Trophoblast cell (in vitro differentiated cells and primary cell): ENCODE data around the gene ACSM4.
"Not testable (repeated sequence)": the region's sequence is repeated elsewhere in the genome, so short reads cannot be mapped to it uniquely, and the experiment has no call there.

Source experiments
- DNase-seq, 2 donors: peaks; one replicate each; pipeline ENCODE4 v3.0.0-alpha.2; 2016
- H2AFZ ChIP-seq: 2 replicates; pipeline ENCODE4 v1.6.1; 2013; ENCODE audit warnings: low read length, moderate library complexity, mild to moderate bottlenecking; ENCODE audit not compliant: insufficient read depth, poor library complexity
- H2AK5ac ChIP-seq: 2 replicates; pipeline ENCODE4 v1.6.1; 2013; ENCODE audit warnings: mild to moderate bottlenecking, low read length
- H2BK120ac ChIP-seq: 2 replicates; pipeline ENCODE4 v1.6.1; 2013; ENCODE audit warnings: low read length, mild to moderate bottlenecking, moderate library complexity; ENCODE audit not compliant: insufficient read depth, poor library complexity
- H2BK12ac ChIP-seq: 2 replicates; pipeline ENCODE4 v1.6.1; 2013; ENCODE audit warnings: mild to moderate bottlenecking, low read length, moderate library complexity
- H2BK5ac ChIP-seq: 2 replicates; pipeline ENCODE4 v1.6.1; 2013; ENCODE audit warnings: low read length, low read depth, moderate library complexity, mild to moderate bottlenecking; ENCODE audit not compliant: poor library complexity
- H3K14ac ChIP-seq: 2 replicates; pipeline ENCODE4 v1.6.1; 2013; ENCODE audit warnings: mild to moderate bottlenecking, low read length
- H3K18ac ChIP-seq: 2 replicates; pipeline ENCODE4 v1.6.1; 2013; ENCODE audit warnings: mild to moderate bottlenecking, low read length
- H3K23ac ChIP-seq: 2 replicates; pipeline ENCODE4 v1.6.1; 2013; ENCODE audit warnings: low read length
- H3K27ac ChIP-seq: 2 replicates; pipeline ENCODE4 v1.5.1; 2013; ENCODE audit warnings: low read depth, mild to moderate bottlenecking, inconsistent platforms, low read length, moderate library complexity
- H3K27me3 ChIP-seq: 2 replicates; pipeline ENCODE4 v1.6.1; 2013; ENCODE audit warnings: inconsistent platforms, mild to moderate bottlenecking, low read length, moderate library complexity; ENCODE audit not compliant: insufficient read depth
- H3K36me3 ChIP-seq, 2 experiments: 1 replicate in 1 of 2; 2 replicates in 1 of 2; pipeline ENCODE4 v1.6.1; 2013; ENCODE audit warnings: low read length in 2 of 2, mild to moderate bottlenecking in 2 of 2, moderate library complexity in 1 of 2; ENCODE audit not compliant: insufficient read depth in 2 of 2, control insufficient read depth in 1 of 2
- H3K4ac ChIP-seq: 2 replicates; pipeline ENCODE4 v1.6.1; 2013; ENCODE audit warnings: low read depth, mild to moderate bottlenecking, low read length, moderate library complexity
- H3K4me1 ChIP-seq, 2 experiments: 1 replicate in 1 of 2; 2 replicates in 1 of 2; pipeline ENCODE4 v1.6.1; 2013; ENCODE audit warnings: low read length in 2 of 2, mild to moderate bottlenecking in 2 of 2, moderate library complexity in 1 of 2; ENCODE audit not compliant: insufficient read depth in 2 of 2, control insufficient read depth in 1 of 2
- H3K4me2 ChIP-seq: 2 replicates; pipeline ENCODE4 v1.6.1; 2013; ENCODE audit warnings: inconsistent platforms, mild to moderate bottlenecking, low read length, moderate library complexity
- H3K4me3 ChIP-seq: 2 replicates; pipeline ENCODE4 v1.5.1; 2013; ENCODE audit warnings: mild to moderate bottlenecking, low read depth, low read length, inconsistent platforms
- H3K79me1 ChIP-seq: one replicate; pipeline ENCODE4 v1.6.1; 2013; ENCODE audit warnings: low read length
- H3K79me2 ChIP-seq: 2 replicates; pipeline ENCODE4 v1.6.1; 2013; ENCODE audit warnings: low read length, mild to moderate bottlenecking; ENCODE audit not compliant: control insufficient read depth, insufficient read depth, poor library complexity
- H3K9ac ChIP-seq: 2 replicates; pipeline ENCODE4 v1.6.1; 2013; ENCODE audit warnings: mild to moderate bottlenecking, low read length
- H3K9me3 ChIP-seq: 2 replicates; pipeline ENCODE4 v1.6.1; 2013; ENCODE audit warnings: low read depth, mild to moderate bottlenecking, control low read depth, inconsistent platforms, low read length; ENCODE audit not compliant: insufficient read depth
- H4K12ac ChIP-seq: 2 replicates; pipeline ENCODE4 v1.6.1; 2013; ENCODE audit warnings: low read depth, mild to moderate bottlenecking, low read length, moderate library complexity
- H4K8ac ChIP-seq: 2 replicates; pipeline ENCODE4 v1.6.1; 2013; ENCODE audit warnings: low read depth, mild to moderate bottlenecking, low read length, moderate library complexity
- H4K91ac ChIP-seq: one replicate; pipeline ENCODE4 v1.6.1; 2013; ENCODE audit warnings: low read depth, mild to moderate bottlenecking, low read length, moderate library complexity
- WGBS: extraction: QIAGEN DNeasy Blood & Tissue Kit; methylation state at CpG from one replicate; pipeline ENCODE4 v1.1.7; 2013; ENCODE audit warnings: missing lambda C conversion rate; ENCODE audit not compliant: insufficient read length, insufficient coverage; ENCODE audit errors: extremely low coverage; 5-methylcytosine and 5-hydroxymethylcytosine counted together

Gene ACSM4

DNA sequence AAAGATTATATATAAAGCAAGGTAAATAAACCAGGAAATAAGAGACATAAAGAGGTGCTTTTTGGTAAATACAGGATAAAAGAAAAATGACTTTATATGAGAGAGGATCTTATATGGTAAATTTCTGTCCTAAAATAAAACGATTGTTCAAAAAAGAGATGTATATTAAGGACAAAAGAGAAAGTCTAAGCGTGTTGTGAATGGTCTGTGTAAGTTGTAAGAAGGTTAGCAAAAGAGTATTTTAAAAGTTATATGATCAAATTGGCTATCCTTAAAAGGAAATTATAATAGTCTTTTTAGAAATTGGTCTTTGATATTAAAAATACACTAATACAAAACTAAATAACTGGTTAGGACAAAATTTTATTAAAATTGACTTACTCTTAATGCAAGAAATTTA, 14.1 kb upstream of the ACSM4 start:
- no peaks in the 10 kb centered on the region for H3K36me3 ChIP-seq
- no peaks in the 10 kb centered on the region for H3K79me2 ChIP-seq
- DNase-seq: no peak
- H4K91ac ChIP-seq: no peak overlapping the region
- no peak overlapping the region for H2AFZ ChIP-seq
- H3K27ac ChIP-seq: no peak overlapping the region
- no peak overlapping the region for H4K8ac ChIP-seq
- H2BK120ac ChIP-seq: no peak overlapping the region
- no peak overlapping the region for H2BK12ac ChIP-seq
- H3K4ac ChIP-seq: no peak overlapping the region
- H3K27me3 ChIP-seq: no peaks in the 10 kb centered on the region
- H3K18ac ChIP-seq: no peak overlapping the region
- no peak overlapping the region for H4K12ac ChIP-seq
- H3K4me3 ChIP-seq: no peak overlapping the region
- no peak overlapping the region for H3K23ac ChIP-seq
- no peak overlapping the region for H3K9ac ChIP-seq
- no peaks in the 10 kb centered on the region for H3K79me1 ChIP-seq
- no peak overlapping the region for H3K4me2 ChIP-seq
- WGBS: no CpG with 5 or more reads among the region's 2 CpGs
- peaks cover 4% of the 10 kb centered on the region for H3K9me3 ChIP-seq
- H2BK5ac ChIP-seq: no peak overlapping the region
- no peak overlapping the region for H2AK5ac ChIP-seq
- H3K4me1 ChIP-seq: no peaks in the 10 kb centered on the region
- no peak overlapping the region for H3K14ac ChIP-seq

DNA sequence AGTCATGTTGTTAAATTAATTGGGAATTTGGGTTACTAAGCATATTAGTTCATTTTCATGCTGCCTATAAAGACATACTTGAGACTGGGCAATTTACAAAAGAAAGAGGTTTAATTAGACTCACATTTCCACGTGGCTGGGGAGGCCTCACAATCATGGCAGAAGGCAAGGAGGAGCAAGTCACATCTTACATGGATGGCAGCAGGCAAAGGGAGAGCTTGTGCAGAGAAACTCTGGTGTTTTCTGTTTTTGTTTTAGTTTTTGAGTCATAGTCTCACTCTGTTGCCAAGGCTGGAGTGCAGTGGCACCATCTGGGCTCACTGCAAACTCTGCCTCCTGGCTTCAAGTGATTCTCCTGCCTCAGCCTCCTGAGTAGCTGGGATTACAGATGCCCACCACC, 13.3 kb upstream of the ACSM4 start:
- WGBS: no CpG with 5 or more reads among the region's 1 CpG
- not testable (repeated sequence) for H3K4me2 ChIP-seq, H2BK120ac ChIP-seq, DNase-seq, H3K4ac ChIP-seq, H2AFZ ChIP-seq, H3K18ac ChIP-seq, H2BK12ac ChIP-seq, H3K4me3 ChIP-seq, H3K27ac ChIP-seq, H3K36me3 ChIP-seq, H3K9ac ChIP-seq, H3K14ac ChIP-seq, H2BK5ac ChIP-seq, H3K23ac ChIP-seq, H2AK5ac ChIP-seq, H3K9me3 ChIP-seq, H4K8ac ChIP-seq, H4K12ac ChIP-seq, H3K79me2 ChIP-seq, H3K4me1 ChIP-seq, H3K79me1 ChIP-seq, H4K91ac ChIP-seq, H3K27me3 ChIP-seq

DNA sequence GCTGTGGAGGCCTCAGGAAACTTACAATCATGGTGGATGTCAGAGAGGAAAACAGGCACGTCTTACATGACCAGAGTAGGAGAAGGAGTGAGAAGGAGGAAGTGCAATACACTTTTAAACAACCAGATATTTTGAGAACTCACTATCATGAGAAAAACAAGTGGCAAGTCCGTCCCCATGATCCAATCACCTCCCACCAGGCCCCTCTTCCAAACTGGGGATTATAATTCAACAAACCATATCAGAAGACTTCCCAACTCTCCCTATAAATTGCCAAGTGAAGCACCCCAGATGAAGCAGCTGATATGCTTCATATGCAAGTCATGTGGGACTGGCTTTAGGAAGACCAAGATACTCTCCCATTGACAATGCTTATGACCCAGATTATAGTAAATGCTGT, 11.6 kb upstream of the ACSM4 start:
- no peak overlapping the region for H3K27ac ChIP-seq
- no peak overlapping the region for H3K4me2 ChIP-seq
- no peak overlapping the region for H3K23ac ChIP-seq
- no peak overlapping the region for H3K9ac ChIP-seq
- no peak overlapping the region for H2AK5ac ChIP-seq
- DNase-seq: no peak
- no peaks in the 10 kb centered on the region for H3K79me1 ChIP-seq
- H2AFZ ChIP-seq: no peak overlapping the region
- H3K14ac ChIP-seq: no peak overlapping the region
- H3K4ac ChIP-seq: no peak overlapping the region
- no peaks in the 10 kb centered on the region for H3K4me1 ChIP-seq
- H4K8ac ChIP-seq: no peak overlapping the region
- no peaks in the 10 kb centered on the region for H3K36me3 ChIP-seq
- H3K9me3 ChIP-seq: peaks cover 4% of the 10 kb centered on the region
- H4K12ac ChIP-seq: no peak overlapping the region
- H2BK120ac ChIP-seq: no peak overlapping the region
- WGBS: no CpG with 5 or more reads among the region's 2 CpGs
- H3K27me3 ChIP-seq: no peaks in the 10 kb centered on the region
- H2BK12ac ChIP-seq: no peak overlapping the region
- H4K91ac ChIP-seq: no peak overlapping the region
- H2BK5ac ChIP-seq: no peak overlapping the region
- no peaks in the 10 kb centered on the region for H3K79me2 ChIP-seq
- no peak overlapping the region for H3K18ac ChIP-seq
- H3K4me3 ChIP-seq: no peak overlapping the region

DNA sequence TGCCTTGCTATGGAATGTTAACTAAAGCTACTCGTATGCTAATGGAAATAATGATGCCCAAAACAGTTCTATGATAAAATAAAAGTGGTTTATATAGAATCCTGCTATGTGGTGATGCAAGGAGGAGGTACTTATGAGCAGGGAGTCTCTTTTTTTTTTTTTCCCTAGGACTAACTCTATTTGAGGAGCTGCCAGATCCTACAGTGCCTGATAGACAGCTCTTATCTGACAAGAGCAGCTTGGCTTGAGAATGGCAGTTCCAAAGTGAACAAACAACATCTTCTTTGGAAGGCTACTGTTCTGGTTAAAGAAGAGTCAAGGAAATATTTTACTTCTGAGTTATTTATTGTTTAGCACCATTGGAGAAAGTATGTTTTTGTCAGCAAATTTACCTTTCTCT, 10.2 kb upstream of the ACSM4 start:
- H2AK5ac ChIP-seq: no peak overlapping the region

More for the DNA sequence above, 10.2 kb upstream of the ACSM4 start:
- Histone ChIP-seq H3K14ac (no peak overlapping the region), H3K4me3 (no peak overlapping the region), H4K8ac (no peak overlapping the region), H3K27me3 (no peaks in the 10 kb centered on the region), H3K79me1 (no peaks in the 10 kb centered on the region), H4K12ac (no peak overlapping the region), H4K91ac (no peak overlapping the region), H3K9ac (no peak overlapping the region), H3K36me3 (no peaks in the 10 kb centered on the region), H3K23ac (no peak overlapping the region), H2BK120ac (no peak overlapping the region), H3K9me3 (peaks cover 4% of the 10 kb centered on the region), H3K4me1 (no peaks in the 10 kb centered on the region), H2AFZ (no peak overlapping the region), H3K4ac (no peak overlapping the region), H2BK5ac (no peak overlapping the region), H3K18ac (no peak overlapping the region), H3K4me2 (no peak overlapping the region), H2BK12ac (no peak overlapping the region), H3K79me2 (no peaks in the 10 kb centered on the region), H3K27ac (no peak overlapping the region)
- WGBS: no CpG with 5 or more reads among the region's 1 CpG
- DNase-seq: no peak
